Stimulated activated CD8-positive, alpha-beta memory T cell treated with anti-CD3 and anti-CD28 coated beads, Interleukin-2, amount 100 ng/mL, for 48 hours (primary cell): ENCODE data around the gene GET4.

Source experiments
- DNase-seq, 2 donors: peaks; one replicate each; pipeline ENCODE4 v3.0.0-alpha.2; 2020; ENCODE audit warnings: low read depth in 2 of 2

GET4 gene

DNA sequence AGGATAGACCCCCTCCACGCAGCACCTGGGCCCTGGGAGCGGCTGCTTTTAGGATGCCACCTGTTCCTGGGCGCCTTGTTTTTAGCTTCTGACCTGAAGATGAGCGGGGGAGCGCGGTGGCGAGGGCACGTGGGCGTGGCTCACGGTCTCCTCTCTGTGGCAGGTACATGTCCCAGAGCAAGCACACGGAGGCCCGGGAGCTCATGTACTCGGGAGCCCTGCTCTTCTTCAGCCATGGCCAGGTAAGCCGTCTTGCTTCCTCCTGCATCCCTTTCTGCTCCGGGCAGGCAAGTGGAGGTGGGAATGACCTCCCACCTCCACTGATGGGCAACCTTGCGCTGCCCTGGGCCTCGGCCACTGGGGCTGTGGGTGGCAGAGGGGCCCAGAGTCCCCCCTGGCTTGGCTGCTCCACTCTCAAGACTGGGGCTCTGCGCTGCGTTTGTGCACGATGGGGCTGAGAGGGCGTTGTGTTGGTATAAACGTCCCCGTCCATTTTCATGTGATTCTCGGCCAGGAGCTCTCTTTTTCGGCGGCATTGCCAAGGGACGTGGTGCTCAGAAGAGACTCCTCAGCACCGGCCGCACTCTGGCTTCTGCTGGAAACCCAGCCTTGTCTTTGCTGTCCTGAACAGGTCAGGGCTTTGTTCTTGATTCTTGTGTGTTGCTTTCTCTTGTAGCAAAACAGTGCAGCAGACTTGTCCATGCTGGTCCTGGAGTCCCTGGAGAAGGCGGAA is 9.7 kb downstream of the GET4 start:
- DNase-seq: no peak

GRCh38 chr7:886626-887487 is 10.5 kb downstream of the GET4 start:
- DNase-seq: no peak

DNA sequence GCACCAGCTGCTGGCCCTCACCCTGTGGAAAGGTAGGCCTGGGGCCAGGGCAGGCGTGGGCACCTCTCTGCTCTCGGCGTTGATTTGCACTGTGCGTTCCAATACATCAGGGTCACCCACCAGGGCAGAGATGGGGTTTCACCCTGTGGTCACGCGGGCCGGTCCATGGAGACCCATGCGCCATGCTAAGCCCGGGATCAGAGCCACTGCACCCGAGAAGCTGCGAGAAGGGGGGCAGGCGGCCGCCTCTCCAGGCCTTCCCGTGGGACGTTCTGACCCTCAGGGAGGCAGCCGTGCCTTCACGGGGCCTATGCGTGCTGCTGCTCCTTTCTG is 11.1 kb downstream of the GET4 start:
- no peak for DNase-seq

DNA sequence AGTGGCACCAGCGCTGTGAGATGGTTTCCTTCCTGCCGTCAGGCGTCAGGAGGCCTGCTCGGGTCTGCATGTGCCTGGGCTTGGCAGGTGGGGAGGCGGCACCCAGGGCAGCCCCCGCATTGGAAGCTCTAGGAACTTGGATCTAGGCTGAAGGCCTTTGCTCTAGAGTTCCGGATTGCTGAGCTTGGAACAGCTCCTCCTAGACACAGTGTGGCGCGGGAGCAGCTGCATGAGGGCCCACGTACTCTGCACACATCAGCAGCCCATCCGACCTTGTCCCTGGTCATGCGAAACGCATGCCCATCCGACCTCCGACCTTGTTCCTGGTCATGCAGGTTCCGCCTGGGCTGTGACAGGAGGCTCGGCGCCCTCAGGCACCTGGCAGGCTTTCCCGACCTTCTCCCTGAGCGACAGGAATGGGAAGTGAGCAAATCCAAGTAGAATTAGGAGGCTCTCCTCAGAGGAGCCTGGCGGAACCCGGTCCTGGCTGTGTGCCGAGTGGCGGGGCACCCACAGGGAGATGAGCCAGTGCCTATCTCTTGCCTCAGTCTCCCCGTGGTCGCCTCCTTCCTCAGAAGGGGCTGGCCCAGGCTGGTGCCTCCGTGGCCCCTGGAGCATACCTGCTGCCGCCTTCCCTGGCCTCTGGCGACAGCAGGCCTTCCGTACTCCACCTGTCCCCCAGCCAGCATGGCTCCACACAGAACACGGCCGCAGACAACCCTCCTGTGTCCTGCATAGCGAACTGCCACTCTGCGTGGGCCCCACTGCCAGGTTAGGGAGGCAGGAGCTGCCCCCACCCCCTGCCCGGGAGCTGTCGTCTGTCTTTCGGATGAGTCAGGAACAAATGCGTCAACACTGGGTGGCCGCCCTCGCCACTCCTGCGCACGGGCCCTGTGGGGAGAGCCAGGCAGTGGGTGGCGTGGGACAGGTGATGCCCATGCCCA is 12.0 kb downstream of the GET4 start:
- DNase-seq: no peak

- no peak for DNase-seq
Observed at GRCh38 chr7:889025-889390, 12.7 kb downstream of the GET4 start.

- DNase-seq: no peak
Observed at GRCh38 chr7:889391-889790, 13.0 kb downstream of the GET4 start.

- DNase-seq: no peak
Observed at GRCh38 chr7:890868-891267, 14.5 kb downstream of the GET4 start.

DNA sequence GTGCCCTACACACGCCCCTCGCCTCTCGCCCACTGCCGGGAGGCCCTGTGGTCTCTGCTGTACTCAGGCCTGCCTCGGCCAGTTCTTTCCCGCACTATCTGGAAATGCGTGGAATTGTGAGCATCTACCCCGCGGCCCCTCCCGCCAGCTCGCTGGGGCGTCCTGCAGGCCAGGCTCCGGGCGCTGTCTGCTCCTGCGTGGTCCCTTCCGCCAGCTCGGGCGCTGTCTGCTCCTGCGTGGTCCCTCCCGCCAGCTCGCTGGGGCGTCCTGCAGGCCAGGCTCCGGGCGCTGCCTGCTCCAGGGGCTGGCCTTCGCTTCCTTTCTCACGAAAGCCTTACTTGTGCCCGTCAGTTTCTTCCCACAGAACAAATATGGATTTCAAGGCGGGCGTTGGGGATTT is 14.9 kb downstream of the GET4 start:
- no peak for DNase-seq

GRCh38 chr7:891805-892204 is 15.5 kb downstream of the GET4 start:
- DNase-seq: no peak

DNA sequence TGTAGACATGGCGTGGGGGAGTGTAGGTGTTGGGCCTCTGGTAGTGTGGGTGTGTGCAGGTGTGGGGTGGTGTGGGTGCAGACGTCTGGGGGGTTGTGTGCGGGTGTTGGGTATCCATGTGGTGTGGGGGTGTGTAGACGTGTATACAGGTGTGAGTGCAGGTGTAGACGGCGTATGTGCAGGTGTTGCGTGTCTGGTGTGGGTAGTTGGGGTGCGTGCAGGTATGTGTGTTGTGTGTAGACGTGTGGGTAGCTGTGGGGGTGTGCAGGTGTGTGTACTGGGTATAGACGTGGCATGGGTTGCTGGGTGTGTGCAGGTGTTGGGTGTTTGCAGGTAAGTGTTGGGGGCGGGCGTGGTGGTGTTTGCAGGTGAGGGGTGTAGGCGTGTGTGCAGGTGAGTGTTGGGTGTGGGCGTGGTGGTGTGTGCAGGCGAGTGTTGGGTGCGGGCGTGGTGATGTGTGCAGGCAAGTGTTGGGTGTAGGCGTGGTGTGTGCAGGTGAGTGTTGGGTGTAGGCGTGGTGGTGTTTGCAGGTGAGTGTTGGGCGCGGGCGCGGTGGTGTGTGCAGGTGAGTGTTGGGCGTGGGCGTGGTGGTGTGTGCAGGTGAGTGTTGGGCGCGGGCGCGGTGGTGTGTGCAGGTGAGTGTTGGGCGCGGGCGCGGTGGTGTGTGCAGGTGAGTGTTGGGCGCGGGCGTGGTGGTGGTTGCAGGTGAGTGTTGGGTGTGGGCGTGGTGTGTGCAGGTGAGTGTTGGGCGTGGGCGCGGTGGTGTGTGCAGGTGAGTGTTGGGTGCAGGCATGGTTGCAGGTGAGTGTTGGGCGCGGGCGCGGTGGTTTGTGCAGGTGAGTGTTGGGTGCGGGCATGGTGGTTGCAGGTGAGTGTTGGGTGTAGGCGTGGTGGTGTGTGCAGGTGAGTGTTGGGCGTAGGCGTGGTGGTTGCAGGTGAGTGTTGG is 16.6 kb downstream of the GET4 start:
- DNase-seq: no peak

- no peak for DNase-seq
Observed at GRCh38 chr7:893686-894085, 17.3 kb downstream of the GET4 start.

- no peak for DNase-seq
Observed at GRCh38 chr7:894164-894867, 18.0 kb downstream of the GET4 start.

DNA sequence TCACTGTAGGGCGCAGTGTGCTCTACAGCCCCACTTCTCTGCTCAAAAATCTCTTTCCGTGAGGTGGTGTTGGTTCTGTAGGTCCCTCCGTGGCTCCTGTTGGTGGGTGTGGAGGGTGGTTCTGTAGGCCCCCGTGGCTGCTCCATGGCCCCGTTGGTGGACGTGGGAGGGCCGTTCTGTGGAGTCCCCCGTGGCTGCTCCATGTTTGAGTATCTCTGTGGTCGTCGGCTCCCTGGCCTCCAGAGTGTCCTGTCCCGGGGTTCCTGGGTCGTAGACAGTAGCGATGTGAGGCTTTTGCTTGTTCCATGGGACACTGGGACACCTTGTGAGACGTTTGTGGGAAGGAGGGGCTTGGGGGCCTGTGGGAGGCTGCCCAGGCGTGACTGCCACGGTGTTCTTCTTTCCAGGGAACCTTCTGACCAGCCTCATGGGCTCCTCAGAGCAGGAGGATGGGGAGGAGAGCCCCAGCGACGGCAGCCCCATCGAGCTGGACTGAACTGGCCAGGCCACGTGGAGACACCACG is 18.6 kb downstream of the GET4 start:
- no peak for DNase-seq

DNA sequence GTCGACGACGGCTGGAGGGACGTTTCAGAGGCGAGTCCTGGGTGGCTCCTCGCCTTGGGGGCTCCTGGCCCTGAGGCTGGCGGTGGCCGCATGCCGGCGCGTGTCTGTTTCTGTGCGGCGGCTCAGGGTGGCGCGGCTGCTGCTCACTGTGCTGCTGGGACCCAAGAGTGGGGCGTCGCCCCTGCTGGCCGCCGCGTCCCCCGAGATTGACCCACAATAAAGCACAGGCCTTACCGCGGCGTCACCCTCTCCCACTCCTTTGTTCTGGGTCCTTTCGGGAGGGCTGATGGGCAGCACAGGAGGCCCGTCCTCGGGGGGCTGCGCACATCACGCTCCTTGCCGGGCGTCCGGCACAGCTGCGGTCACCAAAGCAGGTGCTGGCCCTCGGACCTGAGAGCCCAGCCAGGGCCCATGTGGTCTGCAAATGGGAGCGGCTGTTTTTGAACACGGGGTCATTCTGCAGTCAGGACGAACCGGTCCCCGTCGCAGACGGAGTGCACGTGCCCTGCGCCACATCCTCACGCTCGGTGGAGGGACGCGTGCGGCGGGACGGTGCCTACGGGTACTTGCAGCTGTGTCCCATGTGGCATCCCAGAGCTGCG is 19.2 kb downstream of the GET4 start:
- DNase-seq: no peak

GRCh38 chr7:896346-897075 is 20.2 kb downstream of the GET4 start:
- no peak for DNase-seq

DNA sequence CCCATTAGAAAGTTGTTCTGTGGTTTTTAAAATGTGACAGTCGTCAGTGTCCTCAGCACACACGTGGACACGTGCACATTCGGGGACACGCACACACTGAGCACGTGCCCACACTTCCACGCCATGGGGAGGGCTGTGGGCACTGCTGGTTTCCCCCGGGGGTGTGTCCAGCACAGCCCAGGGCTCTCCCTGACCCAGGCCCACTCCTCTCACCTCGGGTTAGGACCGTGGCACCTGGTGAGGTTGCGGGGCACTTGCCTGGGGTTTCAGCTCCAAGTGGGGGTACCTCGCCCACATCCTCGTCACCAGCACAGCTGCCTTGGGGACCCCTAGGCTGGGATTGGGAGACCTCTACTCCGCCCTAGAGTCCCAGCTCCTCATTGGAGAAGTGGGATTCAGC is 20.7 kb downstream of the GET4 start:
- no peak for DNase-seq

DNA sequence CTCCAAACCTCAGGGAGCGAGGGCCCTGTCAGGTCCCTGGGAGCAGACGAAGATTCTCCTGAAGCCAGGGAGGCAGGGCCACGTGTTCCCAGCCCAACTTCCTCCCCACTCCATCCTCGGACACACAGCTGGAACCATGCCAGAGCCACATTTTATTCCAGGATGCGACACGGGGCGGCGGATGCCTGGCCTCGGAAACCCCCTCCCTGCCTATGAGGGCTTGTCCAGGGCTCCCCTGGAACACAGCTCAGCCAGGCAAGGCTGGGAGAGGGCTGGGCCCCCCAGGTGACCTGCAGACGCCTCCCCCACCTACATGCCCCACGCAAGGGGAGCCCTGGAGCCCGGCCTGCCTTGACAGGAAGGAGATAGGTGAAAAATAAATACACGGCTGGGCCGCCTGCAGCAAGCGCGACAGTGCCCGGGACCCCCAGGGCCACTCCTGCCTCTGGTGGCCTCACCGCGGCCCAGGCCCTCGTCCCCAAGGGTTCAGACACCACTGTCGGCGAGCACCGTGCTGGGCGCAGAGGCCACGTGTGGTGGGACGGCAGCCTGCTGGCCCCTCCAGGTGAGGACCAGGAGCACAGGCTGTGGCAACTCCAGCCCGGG is 21.5 kb downstream of the GET4 start:
- DNase-seq: no peak

DNA sequence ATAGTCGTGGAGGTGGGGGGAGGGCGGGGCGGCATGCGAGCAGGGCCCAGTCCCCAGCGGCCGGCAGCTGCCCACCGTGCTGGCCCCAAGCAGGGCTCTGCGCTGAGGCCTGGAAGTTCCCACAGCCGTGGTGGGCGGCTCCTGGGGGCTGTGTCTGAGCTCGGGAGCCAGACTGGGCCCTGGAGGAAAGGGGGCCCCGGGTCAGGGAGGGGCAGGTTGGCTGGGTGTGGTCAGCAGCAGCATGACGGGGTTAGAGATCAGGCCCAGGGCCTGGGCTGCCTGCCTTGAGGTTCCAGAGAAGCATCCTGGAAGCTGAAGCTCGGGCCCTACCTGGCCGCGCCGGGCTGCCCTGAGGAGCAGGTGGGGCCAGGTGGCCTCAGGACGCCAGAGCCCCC is 22.1 kb downstream of the GET4 start:
- no peak for DNase-seq
